Testis (tissue), 3 donors: ENCODE measurements around the gene METRNL. TPM values are rescaled to one million over a fixed set of nuclear protein-coding genes. Genes with fewer than 3 reads are reported as not detected.

ENCODE experiments used
- DNase-seq: peaks from one replicate; pipeline ENCODE4 v3.0.0-alpha.2; 2019
- H3K27ac ChIP-seq, 2 donors: fragments of 200-600 bp; sonication (generic); one replicate each; pipeline ENCODE4 v1.5.1; 2019
- H3K27me3 ChIP-seq: fragments of 200-600 bp; sonication (generic); one replicate; pipeline ENCODE4 v1.5.1; 2019
- H3K36me3 ChIP-seq: fragments of 200-600 bp; sonication (generic); one replicate; pipeline ENCODE4 v1.5.1; 2017; ENCODE audit warnings: low read depth; ENCODE audit errors: missing control alignments
- H3K4me1 ChIP-seq: fragments of 200-600 bp; sonication (generic); one replicate; pipeline ENCODE4 v1.5.1; 2019
- H3K4me3 ChIP-seq, 2 donors: fragments of 200-600 bp; sonication (generic); one replicate each; pipeline ENCODE4 v1.5.1; 2017 to 2019
- H3K9me3 ChIP-seq: fragments of 200-600 bp; sonication (generic); one replicate; pipeline ENCODE4 v1.5.1; 2017
- CTCF ChIP-seq, 3 experiments: fragments of 450-650 bp in 2 of 3; fragments of 200-600 bp in 1 of 3; sonication (generic) in 1 of 3; IDR thresholded peaks; one replicate each; pipeline ENCODE4 v1.5.1; 2016 to 2019; ENCODE audit warnings: antibody characterized with exemption in 3 of 3, mild to moderate bottlenecking in 2 of 3, moderate library complexity in 1 of 3
- POLR2A ChIP-seq: fragments of 450-650 bp; IDR thresholded peaks from one replicate; pipeline ENCODE4 v1.6.1; 2017; ENCODE audit warnings: antibody characterized with exemption, mild to moderate bottlenecking, moderate library complexity
- WGBS, 2 donors: methylation state at CpG; one replicate each; pipeline ENCODE4 v1.1.5; 2018; 5-methylcytosine and 5-hydroxymethylcytosine counted together
- intact Hi-C: fragments of 100-400 bp; cut with DNase I; formaldehyde crosslinking; loops from one replicate; pipeline ENCODE4 v1.15.1; 2023; ENCODE audit warnings: low total_unique reads
- polyA plus RNA-seq: library from polyadenylated mRNA; stranded (reverse); fragments of 350-450 nt; fragmentation: Illumina TruSeq; extraction: RNeasy Lipid Tissue Mini Kit (QIAGEN cat#74804); gene quantifications from one replicate; pipeline ENCODE4 v1.2.3, GENCODE V29; 2014; ENCODE audit warnings: low read depth, low replicate concordance; ENCODE audit not compliant: insufficient read depth
- total RNA-seq, 2 donors: library from RNA; depleted of rRNA; stranded (reverse); fragments of >200 nt; gene quantifications; one replicate each; pipeline ENCODE4 v1.2.3, GENCODE V29; 2016

The METRNL gene
- total and polyA plus RNA-seq, 3 donors from 2014 or later, result 54.6 to 86.1 (median 56.1) TPM

- no peaks in the 10 kb centered on the region for H3K9me3 ChIP-seq
- TF ChIP-seq CTCF (IDR thresholded peaks at IDR 0.05), result no peak
- TF ChIP-seq POLR2A, result no peak
- no peaks in the 10 kb centered on the region for H3K27me3 ChIP-seq
- peak; percentile 84 for DNase-seq
- peaks cover 31% of the 10 kb centered on the region for H3K4me1 ChIP-seq
- peak overlapping the region in 1 of 2 donors; percentile 17 for H3K27ac ChIP-seq
- H3K36me3 ChIP-seq, result no peaks in the 10 kb centered on the region
- WGBS, 2 donors, result 8 to 44% methylated on average over 17 to 51 of the region's 60 CpGs
- H3K4me3 ChIP-seq, result peak overlapping the region; percentile 2 to 38
- intact Hi-C loops, result no loop called here
Observed at GRCh38 chr17:83103200-83103942, 24.0 kb downstream of the METRNL start.

GRCh38 chr17:83103943-83104311 is 24.5 kb downstream of the METRNL start:
- WGBS, 2 donors, result 36 to 69% methylated on average over 6 to 10 of the region's 10 CpGs
- Histone ChIP-seq H3K9me3 (no peaks in the 10 kb centered on the region), H3K4me1 (peaks cover 26% of the 10 kb centered on the region), H3K4me3 (peak overlapping the region; percentile 2 to 38), H3K27ac (peak overlapping the region in 1 of 2 donors; percentile 17), H3K27me3 (no peaks in the 10 kb centered on the region), H3K36me3 (no peaks in the 10 kb centered on the region)
- intact Hi-C loops, result no loop called here
- no peak for TF ChIP-seq CTCF (IDR thresholded peaks at IDR 0.05)
- TF ChIP-seq POLR2A, result no peak
- no peak for DNase-seq

GRCh38 chr17:83104577-83105505 is 25.4 kb downstream of the METRNL start:
- no peak for TF ChIP-seq CTCF (IDR thresholded peaks at IDR 0.05)
- TF ChIP-seq POLR2A, result no peak
- no peaks in the 10 kb centered on the region for H3K36me3 ChIP-seq
- DNase-seq, result no peak
- no peaks in the 10 kb centered on the region for H3K27me3 ChIP-seq
- H3K4me1 ChIP-seq, result peaks cover 23% of the 10 kb centered on the region
- no peaks in the 10 kb centered on the region for H3K9me3 ChIP-seq
- WGBS, 2 donors, result 82 to 83% methylated on average over 14 to 44 of the region's 45 CpGs
- intact Hi-C loops, result no loop called here
- peak overlapping the region in 1 of 2 donors; percentile 17 for H3K27ac ChIP-seq
- no peak overlapping the region for H3K4me3 ChIP-seq

- H3K27me3 ChIP-seq, result no peaks in the 10 kb centered on the region
- 85 to 89% methylated on average over 7 to 8 of the region's 10 CpGs for WGBS, 2 donors
- DNase-seq, result no peak
- H3K4me1 ChIP-seq, result peaks cover 25% of the 10 kb centered on the region
- no peaks in the 10 kb centered on the region for H3K36me3 ChIP-seq
- TF ChIP-seq POLR2A (no peak), CTCF (IDR thresholded peaks at IDR 0.05) (no peak)
- H3K9me3 ChIP-seq, result no peaks in the 10 kb centered on the region
- no peak overlapping the region for H3K4me3 ChIP-seq
- no peak overlapping the region for H3K27ac ChIP-seq
- intact Hi-C loops, result no loop called here
Observed at GRCh38 chr17:83105512-83105911, 26.1 kb downstream of the METRNL start.
